Endothelial cell of umbilical vein (primary cell): ENCODE measurements around the gene SUPT3H. TPM values are rescaled to one million over a fixed set of nuclear protein-coding genes. Genes with fewer than 3 reads are reported as not detected.

Source experiments
- BruUV-seq: library from RNA; stranded (reverse); fragments of 400-500 nt; replicated peaks from 2 replicates; lab custom pipeline; 2021; lab: Mats Ljungman, UMichigan
- CTCF ChIA-PET: fragments of 300-600, 350-600 bp; sonication (Branson Sonifier 250); formaldehyde crosslinking; loops from one replicate; lab custom pipeline; 2021; ENCODE audit warnings: antibody characterized with exemption, inconsistent platforms; lab: Charles Lee
- POLR2A ChIA-PET: fragments of 300-600, 350-600 bp; sonication (Branson Sonifier 250); formaldehyde crosslinking; loops from one replicate; lab custom pipeline; 2021; ENCODE audit warnings: antibody characterized with exemption, inconsistent platforms; lab: Charles Lee
- DNase-seq: peaks from one replicate; pipeline ENCODE4 v3.0.0-alpha.2; 2011; ENCODE audit warnings: low read depth, low spot score
- FAIRE-seq: peaks from 2 replicates; lab custom pipeline; 2011; peaks lifted over from hg19 to GRCh38; lab: Jason Lieb, UNC
- H2AFZ ChIP-seq: 2 replicates; pipeline ENCODE4 v1.6.0; 2012; ENCODE audit warnings: low read depth, low read length, control low read depth, inconsistent platforms
- H3K27ac ChIP-seq: 2 replicates; pipeline ENCODE4 v1.5.1; 2011; ENCODE audit warnings: low read depth, mild to moderate bottlenecking, control low read depth, low read length, moderate library complexity; ENCODE audit not compliant: insufficient read depth
- H3K27me3 ChIP-seq, 2 experiments: 2 replicates each; pipeline versions ENCODE4 v1.6.0 to v1.6.1; 2011; ENCODE audit warnings: low read length in 2 of 2, mixed read lengths in 1 of 2; ENCODE audit not compliant: control insufficient read depth in 2 of 2, insufficient read depth in 2 of 2
- H3K36me3 ChIP-seq, 2 experiments: 2 replicates in 1 of 2; 3 replicates in 1 of 2; pipeline ENCODE4 v1.5.1; 2011; ENCODE audit warnings: low read length in 2 of 2, mild to moderate bottlenecking in 1 of 2, moderate library complexity in 1 of 2; ENCODE audit not compliant: control insufficient read depth in 2 of 2, insufficient read depth in 2 of 2; ENCODE audit errors: extremely low read depth in 1 of 2
- H3K4me1 ChIP-seq: 3 replicates; pipeline ENCODE4 v1.5.1; 2011; ENCODE audit warnings: mild to moderate bottlenecking, low read length; ENCODE audit not compliant: control insufficient read depth, insufficient read depth; ENCODE audit errors: extremely low read depth
- H3K4me2 ChIP-seq: 2 replicates; pipeline ENCODE4 v1.6.1; 2011; ENCODE audit warnings: low read length, control low read depth, mixed read lengths; ENCODE audit not compliant: insufficient read depth
- H3K4me3 ChIP-seq, 3 experiments: fragments of 200-600 bp in 1 of 3; sonication (generic), shearing (Covaris generic) in 1 of 3; replicated peaks in 1 of 3; 2 replicates each; pipeline ENCODE4 v1.5.1; 2011 to 2016; ENCODE audit warnings: control low read depth in 3 of 3, low read length in 3 of 3, mild to moderate bottlenecking in 2 of 3, inconsistent platforms in 1 of 3, low read depth in 1 of 3, moderate library complexity in 1 of 3; ENCODE audit not compliant: insufficient read depth in 1 of 3
- H3K79me2 ChIP-seq: 2 replicates; pipeline ENCODE4 v1.6.0; 2012; ENCODE audit warnings: low read length, inconsistent platforms; ENCODE audit not compliant: control insufficient read depth, insufficient read depth
- H3K9ac ChIP-seq: replicated peaks from 2 replicates; pipeline ENCODE3; 2011; ENCODE audit warnings: low read length, control low read depth; ENCODE audit not compliant: insufficient read depth; ENCODE audit errors: extremely low read depth
- H3K9me1 ChIP-seq: replicated peaks from 3 replicates; pipeline ENCODE4 v1.6.0; 2011; ENCODE audit warnings: mild to moderate bottlenecking, low read length; ENCODE audit not compliant: control insufficient read depth, insufficient read depth; ENCODE audit errors: extremely low read depth
- H3K9me3 ChIP-seq: replicated peaks from 2 replicates; pipeline ENCODE4 v1.5.1; 2012; ENCODE audit warnings: low read length, inconsistent platforms; ENCODE audit not compliant: control insufficient read depth, insufficient read depth
- H4K20me1 ChIP-seq: replicated peaks from 2 replicates; pipeline ENCODE3; 2011; ENCODE audit warnings: mild to moderate bottlenecking, low read length; ENCODE audit not compliant: control insufficient read depth, insufficient read depth; ENCODE audit errors: extremely low read depth
- EZH2 ChIP-seq: IDR thresholded peaks from 2 replicates; pipeline ENCODE4 v1.6.1; 2012; ENCODE audit warnings: borderline replicate concordance, low read depth, mild to moderate bottlenecking, moderate library complexity, low read length, inconsistent platforms; ENCODE audit not compliant: severe bottlenecking
- FOS ChIP-seq: IDR thresholded peaks from 2 replicates; pipeline ENCODE4 v1.6.1; 2011; ENCODE audit warnings: mild to moderate bottlenecking, low read length, moderate library complexity, borderline replicate concordance; ENCODE audit not compliant: insufficient read depth
- GATA2 ChIP-seq: IDR thresholded peaks from 2 replicates; pipeline ENCODE4 v1.7.0; 2011; ENCODE audit warnings: low read depth, mild to moderate bottlenecking, moderate library complexity, mixed read lengths, low read length; ENCODE audit not compliant: insufficient read length, insufficient read depth
- JUN ChIP-seq: IDR thresholded peaks from 2 replicates; pipeline ENCODE4 v1.6.1; 2011; ENCODE audit warnings: borderline replicate concordance, low read depth; ENCODE audit not compliant: insufficient read length, insufficient read depth
- MAX ChIP-seq: IDR thresholded peaks from 2 replicates; pipeline ENCODE4 v1.6.1; 2011; ENCODE audit not compliant: insufficient read depth, insufficient read length
- MYC ChIP-seq: IDR thresholded peaks from one replicate; pipeline ENCODE4 v1.6.1; 2011; ENCODE audit warnings: mild to moderate bottlenecking, low read depth, low read length
- POLR2A ChIP-seq: IDR thresholded peaks from 2 replicates; pipeline ENCODE4 v1.6.1; 2012; ENCODE audit warnings: low read depth, mild to moderate bottlenecking, control low read depth, low read length
- POLR2AphosphoS5 ChIP-seq: IDR thresholded peaks from 2 replicates; pipeline ENCODE4 v1.6.1; 2012; ENCODE audit warnings: low read depth, mild to moderate bottlenecking, control low read depth, low read length, moderate library complexity; ENCODE audit not compliant: insufficient read depth
- dilution Hi-C: fragments of 300-500 bp; cut with MboI; formaldehyde crosslinking; loops from one replicate; pipeline ENCODE4 v1.15.0; 2019; ENCODE audit warnings: low sequenced_read_pairs; ENCODE audit not compliant: extremely low pct_ligation_motif_present
- intact Hi-C: fragments of 100-400 bp; cut with micrococcal nuclease; formaldehyde crosslinking; loops from one replicate; pipeline ENCODE4 v1.10.0; 2022
- polyA plus RNA-seq, 4 experiments: library from polyadenylated mRNA; depleted of rRNA in 3 of 4; stranded (reverse) in 3 of 4; unstranded in 1 of 4; fragments of >200 nt; gene quantifications; 2 replicates each; pipeline versions ENCODE4 v1.2.1 to v1.2.3, GENCODE V29; 2011 to 2012; ENCODE audit warnings: missing spikeins in 1 of 4
- total RNA-seq: library from RNA; stranded (reverse); gene quantifications from 2 replicates; pipeline ENCODE4 v1.2.3, GENCODE V29; 2021
- TF ChIP-seq, protein P1 (sequence below), 2 donors: IDR thresholded peaks; 1 replicate in 1 of 2; 2 replicates in 1 of 2; pipeline ENCODE4 v1.5.1; 2011; ENCODE audit warnings: low read length in 2 of 2, mild to moderate bottlenecking in 2 of 2, moderate library complexity in 2 of 2, control low read depth in 1 of 2, inconsistent platforms in 1 of 2, low read depth in 1 of 2; ENCODE audit not compliant: insufficient read depth in 1 of 2; ENCODE audit errors: extremely low read depth in 1 of 2

The SUPT3H gene
- total and polyA plus RNA-seq, 2 donors (not counting 3 experiments of a cell fraction or from before 2014, with no cell fraction given) = 8.3 to 9.8 TPM

- POLR2A ChIA-PET = no interaction called here
Observed at GRCh38 chr6:45175272-45175671, 202.5 kb downstream of the SUPT3H start.

More at GRCh38 chr6:45175272-45175671, 202.5 kb downstream of the SUPT3H start:
- no peaks in the 10 kb centered on the region for H3K27me3 ChIP-seq
- no peaks in the 10 kb centered on the region for H4K20me1 ChIP-seq
- no peaks in the 10 kb centered on the region for H3K9me3 ChIP-seq
- no peak overlapping the region for H3K4me2 ChIP-seq
- no peak overlapping the region for H2AFZ ChIP-seq
- intact Hi-C loops = no loop called here
- no peaks in the 10 kb centered on the region for H3K36me3 ChIP-seq
- dilution Hi-C loops = no loop called here
- H3K4me1 ChIP-seq = no peaks in the 10 kb centered on the region
- no peak for TF ChIP-seq POLR2A
- TF ChIP-seq, protein P1, sequence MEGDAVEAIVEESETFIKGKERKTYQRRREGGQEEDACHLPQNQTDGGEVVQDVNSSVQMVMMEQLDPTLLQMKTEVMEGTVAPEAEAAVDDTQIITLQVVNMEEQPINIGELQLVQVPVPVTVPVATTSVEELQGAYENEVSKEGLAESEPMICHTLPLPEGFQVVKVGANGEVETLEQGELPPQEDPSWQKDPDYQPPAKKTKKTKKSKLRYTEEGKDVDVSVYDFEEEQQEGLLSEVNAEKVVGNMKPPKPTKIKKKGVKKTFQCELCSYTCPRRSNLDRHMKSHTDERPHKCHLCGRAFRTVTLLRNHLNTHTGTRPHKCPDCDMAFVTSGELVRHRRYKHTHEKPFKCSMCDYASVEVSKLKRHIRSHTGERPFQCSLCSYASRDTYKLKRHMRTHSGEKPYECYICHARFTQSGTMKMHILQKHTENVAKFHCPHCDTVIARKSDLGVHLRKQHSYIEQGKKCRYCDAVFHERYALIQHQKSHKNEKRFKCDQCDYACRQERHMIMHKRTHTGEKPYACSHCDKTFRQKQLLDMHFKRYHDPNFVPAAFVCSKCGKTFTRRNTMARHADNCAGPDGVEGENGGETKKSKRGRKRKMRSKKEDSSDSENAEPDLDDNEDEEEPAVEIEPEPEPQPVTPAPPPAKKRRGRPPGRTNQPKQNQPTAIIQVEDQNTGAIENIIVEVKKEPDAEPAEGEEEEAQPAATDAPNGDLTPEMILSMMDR (IDR thresholded peaks at IDR 0.05; ENCODE audit: extremely low read depth in 1 of 2, insufficient read depth in 1 of 2, low read depth in 1 of 2, low read length in 2 of 2) = no peak
- TF ChIP-seq POLR2AphosphoS5 = no peak
- TF ChIP-seq MYC = no peak
- no peak for TF ChIP-seq MAX
- TF ChIP-seq EZH2 = no peak
- no peak for TF ChIP-seq FOS
- no peak for TF ChIP-seq GATA2
- no peak for TF ChIP-seq JUN
- H3K79me2 ChIP-seq = no peaks in the 10 kb centered on the region
- DNase-seq = no peak
- no peak overlapping the region for H3K9ac ChIP-seq
- BruUV-seq = no TSS peak
- no peak overlapping the region for H3K27ac ChIP-seq
- CTCF ChIA-PET = no interaction called here
- no peak for FAIRE-seq
- no peak overlapping the region for H3K4me3 ChIP-seq
- no peaks in the 10 kb centered on the region for H3K9me1 ChIP-seq
